GM10248 (cell line): ENCODE results near the gene PFKFB3.

Source experiments
- CTCF ChIA-PET: fragments of 300-600 bp; sonication (Branson Sonifier 250); formaldehyde crosslinking; extraction: SDS; loops from one replicate; lab custom pipeline; 2021; ENCODE audit warnings: antibody characterized with exemption; lab: Yijun Ruan, JAX
- POLR2A ChIA-PET: fragments of 350-650 bp; sonication (Branson Sonifier 250); formaldehyde crosslinking; extraction: SDS; loops from one replicate; lab custom pipeline; 2020; ENCODE audit warnings: antibody characterized with exemption; lab: Yijun Ruan, JAX
- DNase-seq: peaks from one replicate; pipeline ENCODE4 v3.0.0; 2012; ENCODE audit errors: extremely low spot score
- TF ChIP-seq, protein P1 (sequence below): IDR thresholded peaks from 2 replicates; pipeline ENCODE4 v1.5.1; 2012; ENCODE audit warnings: mild to moderate bottlenecking, low read depth; ENCODE audit errors: extremely low read depth, missing control alignments, control extremely low read depth

The PFKFB3 gene

GRCh38 chr10:6224781-6225180, 22.0 kb downstream of the PFKFB3 start:
- POLR2A ChIA-PET, result no interaction called here
- CTCF ChIA-PET, result interaction anchor here (1.4 kb wide), 1 partner anchor 177 kb away, joined by 4 read pairs; no protein-coding TSS in a partner anchor
- DNase-seq, result no peak
- TF ChIP-seq, protein P1, sequence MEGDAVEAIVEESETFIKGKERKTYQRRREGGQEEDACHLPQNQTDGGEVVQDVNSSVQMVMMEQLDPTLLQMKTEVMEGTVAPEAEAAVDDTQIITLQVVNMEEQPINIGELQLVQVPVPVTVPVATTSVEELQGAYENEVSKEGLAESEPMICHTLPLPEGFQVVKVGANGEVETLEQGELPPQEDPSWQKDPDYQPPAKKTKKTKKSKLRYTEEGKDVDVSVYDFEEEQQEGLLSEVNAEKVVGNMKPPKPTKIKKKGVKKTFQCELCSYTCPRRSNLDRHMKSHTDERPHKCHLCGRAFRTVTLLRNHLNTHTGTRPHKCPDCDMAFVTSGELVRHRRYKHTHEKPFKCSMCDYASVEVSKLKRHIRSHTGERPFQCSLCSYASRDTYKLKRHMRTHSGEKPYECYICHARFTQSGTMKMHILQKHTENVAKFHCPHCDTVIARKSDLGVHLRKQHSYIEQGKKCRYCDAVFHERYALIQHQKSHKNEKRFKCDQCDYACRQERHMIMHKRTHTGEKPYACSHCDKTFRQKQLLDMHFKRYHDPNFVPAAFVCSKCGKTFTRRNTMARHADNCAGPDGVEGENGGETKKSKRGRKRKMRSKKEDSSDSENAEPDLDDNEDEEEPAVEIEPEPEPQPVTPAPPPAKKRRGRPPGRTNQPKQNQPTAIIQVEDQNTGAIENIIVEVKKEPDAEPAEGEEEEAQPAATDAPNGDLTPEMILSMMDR, result no peak

- POLR2A ChIA-PET, result no interaction called here
- no peak for DNase-seq
- CTCF ChIA-PET, result interaction anchor here (1.4 kb wide), 1 partner anchor 23 kb away, joined by 4 read pairs; the partner anchor contains the start of gene PFKFB3
- TF ChIP-seq, protein P1, result no peak
Observed at GRCh38 chr10:6225263-6225814, 22.6 kb downstream of the PFKFB3 start.

GRCh38 chr10:6226216-6226615, 23.5 kb downstream of the PFKFB3 start:
- ChIA-PET POLR2A (no interaction called here), CTCF (interaction anchor here (1.4 kb wide), 1 partner anchor 24 kb away, joined by 4 read pairs; the partner anchor contains the start of gene PFKFB3)
- TF ChIP-seq, protein P1, result no peak
- no peak for DNase-seq

GRCh38 chr10:6227346-6227745, 24.6 kb downstream of the PFKFB3 start:
- POLR2A ChIA-PET, result no interaction called here
- no peak for DNase-seq
- CTCF ChIA-PET, result no interaction called here
- TF ChIP-seq, protein P1, result no peak

DNA sequence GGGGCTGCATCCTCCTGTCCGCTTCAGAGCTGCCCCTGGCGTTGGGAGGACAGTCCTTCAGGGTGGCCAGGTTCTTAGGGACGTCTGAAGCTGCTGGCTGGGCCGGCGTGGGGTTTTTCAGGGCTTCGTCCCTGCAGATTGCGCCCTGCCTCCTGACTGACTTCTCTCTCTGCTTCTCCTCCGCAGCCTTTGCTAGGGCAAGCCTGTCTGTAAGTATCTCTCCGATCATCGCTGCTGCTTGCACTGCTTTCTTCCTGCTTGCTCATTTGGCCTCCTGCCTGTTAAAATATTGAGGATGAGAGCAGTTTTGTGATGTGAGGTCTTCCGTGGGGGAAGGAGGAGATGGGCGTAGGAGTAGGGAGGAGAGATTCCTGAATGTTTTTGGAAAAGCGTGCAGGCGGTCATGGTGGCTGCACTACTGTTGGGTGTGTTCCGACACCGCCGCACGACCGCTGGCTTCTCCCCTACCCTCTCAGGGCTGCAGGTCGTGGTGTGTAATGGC, 25.3 kb downstream of the PFKFB3 start:
- CTCF ChIA-PET, result interaction anchor here (0.9 to 1.4 kb wide), 2 partner anchors 23 to 26 kb away, joined by 3 to 4 read pairs; partner anchors contain the start of gene PFKFB3

GRCh38 chr10:6228647-6229046, 25.9 kb downstream of the PFKFB3 start:
- ChIA-PET POLR2A (no interaction called here), CTCF (interaction anchor here (0.9 to 1.4 kb wide), 2 partner anchors 23 to 26 kb away, joined by 3 to 4 read pairs; partner anchors contain the start of gene PFKFB3)
- TF ChIP-seq, protein P1, result no peak
- no peak for DNase-seq

More for the DNA sequence above, 25.3 kb downstream of the PFKFB3 start:
- POLR2A ChIA-PET, result no interaction called here
- TF ChIP-seq, protein P1, result no peak
- no peak for DNase-seq
